Measurements from ENCODE around the gene GALNT6.

GALNT6 gene

GRCh38 chr12:51333536-51333935 is 57.7 kb downstream of the GALNT6 start:
- in situ Hi-C loops (cut with HindIII; ENCODE audit: low sequenced_read_pairs), result no loop called here
- H3K4me3 ChIP-seq (ENCODE audit: low read depth, low read length), result no peak overlapping the region
- TF ChIP-seq, protein P1, sequence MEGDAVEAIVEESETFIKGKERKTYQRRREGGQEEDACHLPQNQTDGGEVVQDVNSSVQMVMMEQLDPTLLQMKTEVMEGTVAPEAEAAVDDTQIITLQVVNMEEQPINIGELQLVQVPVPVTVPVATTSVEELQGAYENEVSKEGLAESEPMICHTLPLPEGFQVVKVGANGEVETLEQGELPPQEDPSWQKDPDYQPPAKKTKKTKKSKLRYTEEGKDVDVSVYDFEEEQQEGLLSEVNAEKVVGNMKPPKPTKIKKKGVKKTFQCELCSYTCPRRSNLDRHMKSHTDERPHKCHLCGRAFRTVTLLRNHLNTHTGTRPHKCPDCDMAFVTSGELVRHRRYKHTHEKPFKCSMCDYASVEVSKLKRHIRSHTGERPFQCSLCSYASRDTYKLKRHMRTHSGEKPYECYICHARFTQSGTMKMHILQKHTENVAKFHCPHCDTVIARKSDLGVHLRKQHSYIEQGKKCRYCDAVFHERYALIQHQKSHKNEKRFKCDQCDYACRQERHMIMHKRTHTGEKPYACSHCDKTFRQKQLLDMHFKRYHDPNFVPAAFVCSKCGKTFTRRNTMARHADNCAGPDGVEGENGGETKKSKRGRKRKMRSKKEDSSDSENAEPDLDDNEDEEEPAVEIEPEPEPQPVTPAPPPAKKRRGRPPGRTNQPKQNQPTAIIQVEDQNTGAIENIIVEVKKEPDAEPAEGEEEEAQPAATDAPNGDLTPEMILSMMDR (IDR thresholded peaks at IDR 0.05; ENCODE audit: low read depth, low read length, missing control alignments), result no peak
- no peak for DNase-seq (ENCODE audit: low read depth)

DNA sequence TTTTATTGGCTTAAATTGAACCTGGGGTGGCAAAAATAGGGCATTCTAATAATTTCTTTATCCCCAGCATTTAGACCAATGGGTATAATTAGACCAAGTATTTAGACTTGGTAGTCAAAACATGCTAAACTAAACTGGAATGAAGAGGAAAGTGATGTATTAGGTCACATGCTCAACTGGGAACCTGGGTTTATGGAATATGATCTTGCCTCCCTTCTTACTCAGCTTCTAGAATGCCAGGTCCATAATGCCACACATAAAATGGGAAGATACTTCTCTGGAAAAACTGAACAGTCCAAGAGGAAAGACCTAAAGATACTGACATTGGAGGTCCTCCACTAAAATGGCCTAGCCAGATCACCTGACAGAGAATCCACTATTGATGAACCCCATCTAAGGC is 61.0 kb downstream of the GALNT6 start:
- TF ChIP-seq, protein P1 (IDR thresholded peaks at IDR 0.05; ENCODE audit: low read depth, low read length, missing control alignments), result no peak
- DNase-seq (ENCODE audit: low read depth), result no peak
- H3K4me3 ChIP-seq (ENCODE audit: low read depth, low read length), result no peak overlapping the region
- in situ Hi-C loops (cut with HindIII; ENCODE audit: low sequenced_read_pairs), result no loop called here

GRCh38 chr12:51329742-51330141 is 61.5 kb downstream of the GALNT6 start:
- DNase-seq (ENCODE audit: low read depth), result no peak
- TF ChIP-seq, protein P1 (IDR thresholded peaks at IDR 0.05; ENCODE audit: low read depth, low read length, missing control alignments), result no peak
- no peak overlapping the region for H3K4me3 ChIP-seq (ENCODE audit: low read depth, low read length)
- in situ Hi-C loops (cut with HindIII; ENCODE audit: low sequenced_read_pairs), result no loop called here

DNA sequence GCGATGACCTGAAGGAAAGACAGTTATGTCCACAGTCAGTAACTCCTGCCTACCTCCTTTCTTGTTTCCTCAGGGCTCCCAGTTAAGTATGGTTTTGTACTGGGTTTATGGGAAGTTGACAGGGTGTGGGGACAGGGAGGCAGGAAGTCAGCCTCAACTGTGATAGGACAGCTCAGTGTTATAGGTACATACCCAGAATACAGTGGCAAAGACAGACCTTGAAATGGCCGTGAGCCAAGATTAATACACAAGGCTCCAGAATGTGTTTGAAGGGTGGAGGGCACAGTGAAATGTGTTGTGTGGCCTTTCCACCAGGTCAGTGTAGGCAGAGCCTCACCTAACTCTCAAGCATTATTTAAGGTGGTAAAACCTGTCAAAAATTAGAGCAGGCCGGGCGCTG is 62.6 kb downstream of the GALNT6 start:
- H3K4me3 ChIP-seq (ENCODE audit: low read depth, low read length), result no peak overlapping the region
- in situ Hi-C loops (cut with HindIII; ENCODE audit: low sequenced_read_pairs), result no loop called here
- DNase-seq (ENCODE audit: low read depth), result no peak
- TF ChIP-seq, protein P1 (IDR thresholded peaks at IDR 0.05; ENCODE audit: low read depth, low read length, missing control alignments), result no peak

DNA sequence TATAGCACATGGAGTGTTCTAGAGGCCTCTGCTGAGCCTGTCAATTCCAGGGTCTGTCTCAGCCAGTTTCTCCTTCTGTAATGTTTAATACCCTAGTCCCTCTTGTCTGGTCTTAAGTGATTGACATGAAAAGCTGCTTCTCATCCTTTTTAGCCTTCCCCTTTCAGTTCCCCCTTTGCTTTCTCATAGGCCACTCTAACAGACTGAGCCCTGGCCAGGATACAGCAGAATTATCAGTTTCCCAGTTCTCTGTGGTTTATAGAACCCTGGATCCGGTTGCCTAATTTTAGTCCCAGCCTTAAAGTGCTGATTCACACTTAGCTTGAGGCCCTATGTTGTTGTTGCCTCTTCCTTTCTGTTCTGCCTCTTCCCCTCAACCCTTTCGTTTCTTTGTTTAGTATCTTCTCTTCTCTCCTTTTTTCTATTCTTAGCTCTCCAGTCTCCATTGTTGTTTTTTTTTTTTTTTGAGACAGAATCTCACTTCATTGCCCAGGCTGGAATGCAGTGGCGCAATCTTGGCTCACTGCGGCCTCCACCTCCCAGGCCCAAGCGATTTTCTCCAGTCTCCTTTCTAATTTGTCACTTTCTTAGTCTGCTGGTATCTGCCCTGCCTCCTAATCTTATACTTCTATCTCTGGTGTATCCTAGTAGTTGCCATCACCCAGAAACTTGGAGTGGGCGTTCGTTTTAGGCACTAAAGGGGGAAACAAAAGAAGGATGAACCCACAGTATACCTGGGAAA is 64.3 kb downstream of the GALNT6 start:
- TF ChIP-seq, protein P1 (IDR thresholded peaks at IDR 0.05; ENCODE audit: low read depth, low read length, missing control alignments), result no peak
- in situ Hi-C loops (cut with HindIII; ENCODE audit: low sequenced_read_pairs), result no loop called here
- H3K4me3 ChIP-seq (ENCODE audit: low read depth, low read length), result no peak overlapping the region
- no peak for DNase-seq (ENCODE audit: low read depth)

GRCh38 chr12:51324953-51325352 is 66.3 kb downstream of the GALNT6 start:
- no peak overlapping the region for H3K4me3 ChIP-seq (ENCODE audit: low read depth, low read length)
- in situ Hi-C loops (cut with HindIII; ENCODE audit: low sequenced_read_pairs), result no loop called here
- TF ChIP-seq, protein P1 (IDR thresholded peaks at IDR 0.05; ENCODE audit: low read depth, low read length, missing control alignments), result no peak
- no peak for DNase-seq (ENCODE audit: low read depth)

Measured in astrocyte of the cerebellum (primary cell).